Stimulated activated memory B cell treated with anti-CD40 and anti-IgM and Interleukin-4, amounts not matched to agents 10 μg/mL and 1 μg/mL and 100 μg/mL, for 72 hours (primary cell): ENCODE results near the gene KIZ.

Experiments
- ATAC-seq: fragments of 150-1000 bp; cut with Tn5 transposase; 2 replicates; pipeline ENCODE4 v1.10.0; 2021
- H3K27ac Mint-ChIP-seq: one replicate; pipeline ENCODE4 v1.8.0; 2022; ENCODE audit warnings: mild to moderate bottlenecking, mixed read lengths
- H3K27me3 Mint-ChIP-seq: one replicate; pipeline ENCODE4 v1.8.0; 2022; ENCODE audit warnings: mixed read lengths
- H3K36me3 Mint-ChIP-seq: one replicate; pipeline ENCODE4 v1.8.0; 2022; ENCODE audit warnings: mixed read lengths
- H3K4me1 Mint-ChIP-seq: one replicate; pipeline ENCODE4 v1.8.0; 2022; ENCODE audit warnings: mixed read lengths
- H3K4me3 Mint-ChIP-seq: one replicate; pipeline ENCODE4 v1.8.0; 2022; ENCODE audit warnings: mild to moderate bottlenecking, moderate library complexity, mixed read lengths
- H3K9me3 Mint-ChIP-seq: one replicate; pipeline ENCODE4 v1.8.0; 2022; ENCODE audit warnings: mixed read lengths

Gene KIZ

GRCh38 chr20:21173485-21173884, 47.6 kb downstream of the KIZ start:
- peaks cover 6% of the 10 kb centered on the region for H3K9me3 Mint-ChIP-seq
- H3K4me1 Mint-ChIP-seq, result peaks cover under 1% of the 10 kb centered on the region
- no peaks in the 10 kb centered on the region for H3K27me3 Mint-ChIP-seq
- H3K27ac Mint-ChIP-seq, result no peak overlapping the region
- no peak overlapping the region for H3K4me3 Mint-ChIP-seq
- ATAC-seq, result no peak
- H3K36me3 Mint-ChIP-seq, result peaks cover 40% of the 10 kb centered on the region

GRCh38 chr20:21174516-21175239, 48.8 kb downstream of the KIZ start:
- no peak overlapping the region for H3K27ac Mint-ChIP-seq
- no peak for ATAC-seq
- H3K9me3 Mint-ChIP-seq, result peaks cover 6% of the 10 kb centered on the region
- no peaks in the 10 kb centered on the region for H3K27me3 Mint-ChIP-seq
- H3K4me3 Mint-ChIP-seq, result no peak overlapping the region
- H3K36me3 Mint-ChIP-seq, result peaks cover 51% of the 10 kb centered on the region
- H3K4me1 Mint-ChIP-seq, result peaks cover 13% of the 10 kb centered on the region

GRCh38 chr20:21175433-21175832, 49.6 kb downstream of the KIZ start:
- no peak for ATAC-seq
- Mint-ChIP-seq H3K4me3 (no peak overlapping the region), H3K9me3 (peaks cover 6% of the 10 kb centered on the region), H3K27me3 (no peaks in the 10 kb centered on the region), H3K4me1 (peaks cover 14% of the 10 kb centered on the region), H3K27ac (no peak overlapping the region), H3K36me3 (peaks cover 53% of the 10 kb centered on the region)

- Mint-ChIP-seq H3K27me3 (no peaks in the 10 kb centered on the region), H3K27ac (no peak overlapping the region), H3K4me3 (no peak overlapping the region), H3K4me1 (peaks cover 14% of the 10 kb centered on the region), H3K36me3 (peaks cover 29% of the 10 kb centered on the region), H3K9me3 (peaks cover 6% of the 10 kb centered on the region)
- ATAC-seq, result no peak
These were observed 51.9 kb downstream of the KIZ start for GRCh38 chr20:21177767-21178166.

- peaks cover 14% of the 10 kb centered on the region for H3K4me1 Mint-ChIP-seq
- no peak for ATAC-seq
These were observed 53.9 kb downstream of the KIZ start for GRCh38 chr20:21179757-21180156.

GRCh38 chr20:21180248-21180647, 54.4 kb downstream of the KIZ start:
- H3K4me1 Mint-ChIP-seq, result peaks cover 14% of the 10 kb centered on the region
- peaks cover 6% of the 10 kb centered on the region for H3K9me3 Mint-ChIP-seq
- peaks cover 27% of the 10 kb centered on the region for H3K36me3 Mint-ChIP-seq
- no peaks in the 10 kb centered on the region for H3K27me3 Mint-ChIP-seq
- no peak for ATAC-seq
- H3K27ac Mint-ChIP-seq, result no peak overlapping the region
- H3K4me3 Mint-ChIP-seq, result no peak overlapping the region

More at GRCh38 chr20:21179757-21180156, 53.9 kb downstream of the KIZ start:
- Mint-ChIP-seq H3K27ac (no peak overlapping the region), H3K4me3 (no peak overlapping the region), H3K36me3 (peaks cover 27% of the 10 kb centered on the region), H3K9me3 (peaks cover 6% of the 10 kb centered on the region), H3K27me3 (no peaks in the 10 kb centered on the region)

GRCh38 chr20:21181028-21181427, 55.1 kb downstream of the KIZ start:
- Mint-ChIP-seq H3K27me3 (no peaks in the 10 kb centered on the region), H3K4me1 (peaks cover 14% of the 10 kb centered on the region), H3K9me3 (peaks cover 6% of the 10 kb centered on the region), H3K27ac (no peak overlapping the region), H3K36me3 (peaks cover 27% of the 10 kb centered on the region), H3K4me3 (no peak overlapping the region)
- ATAC-seq, result no peak

- Mint-ChIP-seq H3K27me3 (no peaks in the 10 kb centered on the region), H3K4me3 (no peak overlapping the region), H3K27ac (no peak overlapping the region), H3K36me3 (peaks cover 32% of the 10 kb centered on the region), H3K9me3 (no peaks in the 10 kb centered on the region), H3K4me1 (peaks cover 14% of the 10 kb centered on the region)
- no peak for ATAC-seq
These were observed 57.1 kb downstream of the KIZ start for GRCh38 chr20:21182832-21183563.

GRCh38 chr20:21183722-21184121, 57.8 kb downstream of the KIZ start:
- peaks cover 11% of the 10 kb centered on the region for H3K4me1 Mint-ChIP-seq
- no peak overlapping the region for H3K27ac Mint-ChIP-seq
- no peak for ATAC-seq
- H3K36me3 Mint-ChIP-seq, result peaks cover 37% of the 10 kb centered on the region
- no peak overlapping the region for H3K4me3 Mint-ChIP-seq
- no peaks in the 10 kb centered on the region for H3K9me3 Mint-ChIP-seq
- H3K27me3 Mint-ChIP-seq, result no peaks in the 10 kb centered on the region

- Mint-ChIP-seq H3K9me3 (no peaks in the 10 kb centered on the region), H3K4me3 (no peak overlapping the region), H3K4me1 (no peaks in the 10 kb centered on the region), H3K27ac (no peak overlapping the region), H3K36me3 (peaks cover 26% of the 10 kb centered on the region), H3K27me3 (no peaks in the 10 kb centered on the region)
- ATAC-seq, result no peak
These were observed 58.9 kb downstream of the KIZ start for GRCh38 chr20:21184819-21185218.

GRCh38 chr20:21185849-21186248, 60.0 kb downstream of the KIZ start:
- Mint-ChIP-seq H3K9me3 (no peaks in the 10 kb centered on the region), H3K36me3 (peaks cover 25% of the 10 kb centered on the region), H3K27me3 (no peaks in the 10 kb centered on the region), H3K27ac (no peak overlapping the region), H3K4me3 (no peak overlapping the region), H3K4me1 (no peaks in the 10 kb centered on the region)
- no peak for ATAC-seq

- Mint-ChIP-seq H3K4me3 (no peak overlapping the region), H3K27ac (no peak overlapping the region), H3K9me3 (no peaks in the 10 kb centered on the region), H3K27me3 (no peaks in the 10 kb centered on the region), H3K36me3 (peaks cover 25% of the 10 kb centered on the region), H3K4me1 (no peaks in the 10 kb centered on the region)
- ATAC-seq, result no peak
These were observed 64.1 kb downstream of the KIZ start for GRCh38 chr20:21189761-21190523.

- Mint-ChIP-seq H3K4me3 (no peak overlapping the region), H3K4me1 (no peaks in the 10 kb centered on the region), H3K36me3 (peaks cover 25% of the 10 kb centered on the region), H3K27ac (no peak overlapping the region), H3K27me3 (no peaks in the 10 kb centered on the region), H3K9me3 (no peaks in the 10 kb centered on the region)
- ATAC-seq, result no peak
These were observed 65.0 kb downstream of the KIZ start for GRCh38 chr20:21190869-21191268.

- Mint-ChIP-seq H3K4me1 (no peaks in the 10 kb centered on the region), H3K9me3 (no peaks in the 10 kb centered on the region), H3K36me3 (peaks cover 16% of the 10 kb centered on the region), H3K27ac (no peak overlapping the region), H3K27me3 (no peaks in the 10 kb centered on the region), H3K4me3 (no peak overlapping the region)
- no peak for ATAC-seq
These were observed 66.0 kb downstream of the KIZ start for GRCh38 chr20:21191839-21192238.

- H3K27me3 Mint-ChIP-seq, result no peaks in the 10 kb centered on the region
- peaks cover 15% of the 10 kb centered on the region for H3K36me3 Mint-ChIP-seq
- no peak overlapping the region for H3K4me3 Mint-ChIP-seq
- ATAC-seq, result no peak
- H3K27ac Mint-ChIP-seq, result no peak overlapping the region
- H3K9me3 Mint-ChIP-seq, result no peaks in the 10 kb centered on the region
- no peaks in the 10 kb centered on the region for H3K4me1 Mint-ChIP-seq
These were observed 76.4 kb downstream of the KIZ start for GRCh38 chr20:21202259-21202658.
